Neural crest cell (in vitro differentiated cells): ENCODE data around the gene UBR4. TPM values are rescaled to one million over a fixed set of nuclear protein-coding genes. Genes with fewer than 3 reads are reported as not detected.

Experiments used
- DNase-seq: peaks from one replicate; pipeline ENCODE4 v3.0.0; 2021; ENCODE audit warnings: low read depth, mixed read lengths, low spot score
- H3K27ac Mint-ChIP-seq: one replicate; pipeline ENCODE4 v1.8.0; 2021; ENCODE audit warnings: mild to moderate bottlenecking, mixed read lengths; ENCODE audit not compliant: unreplicated experiment
- H3K27me3 Mint-ChIP-seq: 2 replicates; pipeline ENCODE4 v1.8.0; 2021; ENCODE audit warnings: low read depth, mild to moderate bottlenecking, mixed read lengths
- H3K36me3 Mint-ChIP-seq: 2 replicates; pipeline ENCODE4 v1.8.0; 2021; ENCODE audit warnings: low read depth, mild to moderate bottlenecking, mixed read lengths
- H3K4me1 Mint-ChIP-seq: 2 replicates; pipeline ENCODE4 v1.8.0; 2021; ENCODE audit warnings: mixed read lengths
- H3K4me3 Mint-ChIP-seq: one replicate; pipeline ENCODE4 v1.8.0; 2021; ENCODE audit warnings: mild to moderate bottlenecking, mixed read lengths
- H3K9me3 Mint-ChIP-seq: 2 replicates; pipeline ENCODE4 v1.8.0; 2021; ENCODE audit warnings: mixed read lengths
- CTCF ChIP-seq: fragments of 200-600 bp; sonication (generic); conservative IDR thresholded peaks from 2 replicates; pipeline ENCODE4 v1.5.0; 2021; ENCODE audit warnings: antibody characterized with exemption, mild to moderate bottlenecking
- total RNA-seq: library from RNA; stranded (reverse); gene quantifications from 2 replicates; pipeline ENCODE4 v1.2.1, GENCODE V29; 2021

Gene UBR4
- total RNA-seq, 1 donor from 2014 or later, result 114 TPM

- Mint-ChIP-seq H3K4me1 (no peaks in the 10 kb centered on the region), H3K4me3 (no peak overlapping the region), H3K9me3 (no peaks in the 10 kb centered on the region), H3K27me3 (no peaks in the 10 kb centered on the region), H3K36me3 (peaks cover 10% of the 10 kb centered on the region), H3K27ac (no peak overlapping the region)
- peak; percentile 58 for TF ChIP-seq CTCF
- peak; percentile 21 for DNase-seq
Observed at GRCh38 chr1:19113697-19114092, 96.4 kb downstream of the UBR4 start.

GRCh38 chr1:19112891-19113696 is 97.0 kb downstream of the UBR4 start:
- Mint-ChIP-seq H3K4me1 (no peaks in the 10 kb centered on the region), H3K27me3 (no peaks in the 10 kb centered on the region), H3K4me3 (no peak overlapping the region), H3K9me3 (no peaks in the 10 kb centered on the region), H3K27ac (peak overlapping the region; percentile 8), H3K36me3 (peaks cover 8% of the 10 kb centered on the region)
- DNase-seq, result no peak
- no peak for TF ChIP-seq CTCF

GRCh38 chr1:19110257-19110927 is 99.7 kb downstream of the UBR4 start:
- no peak for DNase-seq
- TF ChIP-seq CTCF, result no peak
- no peaks in the 10 kb centered on the region for H3K27me3 Mint-ChIP-seq
- H3K9me3 Mint-ChIP-seq, result no peaks in the 10 kb centered on the region
- H3K4me3 Mint-ChIP-seq, result no peak overlapping the region
- H3K36me3 Mint-ChIP-seq, result peaks cover 8% of the 10 kb centered on the region
- no peak overlapping the region for H3K27ac Mint-ChIP-seq
- no peaks in the 10 kb centered on the region for H3K4me1 Mint-ChIP-seq

- Mint-ChIP-seq H3K27ac (no peak overlapping the region), H3K27me3 (no peaks in the 10 kb centered on the region), H3K9me3 (no peaks in the 10 kb centered on the region), H3K4me1 (no peaks in the 10 kb centered on the region), H3K36me3 (peaks cover 3% of the 10 kb centered on the region), H3K4me3 (no peak overlapping the region)
- no peak for DNase-seq
- TF ChIP-seq CTCF, result no peak
Observed at GRCh38 chr1:19109545-19109944, 100.5 kb downstream of the UBR4 start.

DNA sequence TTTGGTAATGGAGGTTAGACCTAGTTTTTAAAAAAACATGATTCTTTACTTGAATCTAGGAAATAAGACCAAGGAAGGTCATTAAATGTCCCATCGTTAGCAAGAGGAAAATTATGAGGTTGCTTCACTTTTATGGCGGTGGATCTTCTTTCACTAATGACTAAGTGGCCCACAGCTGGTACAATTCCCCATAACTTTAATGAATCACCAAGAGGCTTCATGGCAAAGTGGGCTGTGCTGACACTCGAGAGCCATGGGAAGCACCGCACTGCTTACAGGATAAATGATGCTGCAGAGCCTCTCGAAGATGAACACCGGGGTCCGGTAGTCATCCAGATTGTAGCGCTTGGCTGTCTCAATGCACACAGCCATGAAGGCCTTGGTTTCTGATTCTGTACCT is 108.8 kb downstream of the UBR4 start:
- Mint-ChIP-seq H3K27me3 (no peaks in the 10 kb centered on the region), H3K4me1 (no peaks in the 10 kb centered on the region), H3K4me3 (no peak overlapping the region), H3K9me3 (no peaks in the 10 kb centered on the region), H3K27ac (no peak overlapping the region), H3K36me3 (peaks cover 8% of the 10 kb centered on the region)
- TF ChIP-seq CTCF, result no peak
- no peak for DNase-seq
